Measurements from ENCODE around the gene SLC37A2. TPM values are rescaled to one million over a fixed set of nuclear protein-coding genes. Genes with fewer than 3 reads are reported as not detected.

Gene SLC37A2
- total RNA-seq, 4 donors from 2014 or later: 3.9 to 11.4 (median 7.2) TPM

DNA sequence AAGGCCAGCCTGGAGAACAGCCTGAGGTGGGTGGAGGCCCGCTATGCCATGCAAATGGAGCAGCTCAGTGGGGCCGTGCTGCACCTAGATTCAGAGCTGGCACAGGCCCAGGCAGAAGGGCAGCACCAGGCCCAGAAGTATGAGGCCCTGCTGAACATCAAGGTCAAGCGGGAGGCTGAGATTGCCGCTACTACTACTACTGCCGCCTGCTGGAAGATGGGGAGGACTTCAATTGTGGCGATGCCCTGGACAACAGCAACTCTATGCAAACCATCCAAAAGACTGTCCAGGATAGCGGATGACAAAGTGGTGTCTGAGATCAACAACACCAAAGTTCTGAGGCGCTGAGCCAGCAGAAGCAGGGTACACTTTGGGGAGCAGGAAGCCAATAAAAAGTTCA, 51.4 kb downstream of the SLC37A2 start:
- Histone ChIP-seq H3K36me3 (no peaks in the 10 kb centered on the region), H3K4me1 (peaks cover 0 to 9% (median 4%) of the 10 kb centered on the region in 4 donors), H3K4me3 (no peak overlapping the region), H3K27me3 (peaks cover 0 to 26% of the 10 kb centered on the region in 2 donors), H3K9me3 (no peaks in the 10 kb centered on the region), H3K27ac (no peak overlapping the region)
- TF ChIP-seq POLR2A (IDR thresholded peaks at IDR 0.05) (no peak), EP300 (IDR thresholded peaks at IDR 0.05) (no peak)
- TF ChIP-seq, protein P1, sequence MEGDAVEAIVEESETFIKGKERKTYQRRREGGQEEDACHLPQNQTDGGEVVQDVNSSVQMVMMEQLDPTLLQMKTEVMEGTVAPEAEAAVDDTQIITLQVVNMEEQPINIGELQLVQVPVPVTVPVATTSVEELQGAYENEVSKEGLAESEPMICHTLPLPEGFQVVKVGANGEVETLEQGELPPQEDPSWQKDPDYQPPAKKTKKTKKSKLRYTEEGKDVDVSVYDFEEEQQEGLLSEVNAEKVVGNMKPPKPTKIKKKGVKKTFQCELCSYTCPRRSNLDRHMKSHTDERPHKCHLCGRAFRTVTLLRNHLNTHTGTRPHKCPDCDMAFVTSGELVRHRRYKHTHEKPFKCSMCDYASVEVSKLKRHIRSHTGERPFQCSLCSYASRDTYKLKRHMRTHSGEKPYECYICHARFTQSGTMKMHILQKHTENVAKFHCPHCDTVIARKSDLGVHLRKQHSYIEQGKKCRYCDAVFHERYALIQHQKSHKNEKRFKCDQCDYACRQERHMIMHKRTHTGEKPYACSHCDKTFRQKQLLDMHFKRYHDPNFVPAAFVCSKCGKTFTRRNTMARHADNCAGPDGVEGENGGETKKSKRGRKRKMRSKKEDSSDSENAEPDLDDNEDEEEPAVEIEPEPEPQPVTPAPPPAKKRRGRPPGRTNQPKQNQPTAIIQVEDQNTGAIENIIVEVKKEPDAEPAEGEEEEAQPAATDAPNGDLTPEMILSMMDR (IDR thresholded peaks at IDR 0.05): no peak
- WGBS, 2 donors: 68 to 76% methylated on average over 8 of the region's 8 CpGs
- DNase-seq (ENCODE audit: low spot score in 2 of 2): no peak

DNA sequence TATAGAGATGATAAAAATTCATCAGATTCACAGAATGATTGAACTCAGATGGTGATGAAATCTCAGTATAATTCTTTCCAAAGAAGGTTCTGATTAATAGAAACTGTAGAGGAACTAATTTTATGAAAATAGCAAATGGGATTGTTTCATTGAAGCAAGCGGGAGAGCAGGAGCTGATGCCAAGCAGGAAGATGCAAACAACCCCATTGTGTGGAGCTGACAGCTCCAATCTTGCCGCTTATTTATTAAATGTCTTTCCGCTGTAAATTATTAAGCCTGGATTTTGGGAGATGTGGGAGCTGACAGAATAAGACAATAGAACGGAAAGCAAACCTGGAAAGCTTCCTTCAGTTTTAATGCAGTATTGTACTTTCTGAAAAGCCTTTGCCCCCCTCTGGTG, 54.3 kb downstream of the SLC37A2 start:
- WGBS, 2 donors: 74 to 79% methylated on average over 4 of the region's 4 CpGs

DNA sequence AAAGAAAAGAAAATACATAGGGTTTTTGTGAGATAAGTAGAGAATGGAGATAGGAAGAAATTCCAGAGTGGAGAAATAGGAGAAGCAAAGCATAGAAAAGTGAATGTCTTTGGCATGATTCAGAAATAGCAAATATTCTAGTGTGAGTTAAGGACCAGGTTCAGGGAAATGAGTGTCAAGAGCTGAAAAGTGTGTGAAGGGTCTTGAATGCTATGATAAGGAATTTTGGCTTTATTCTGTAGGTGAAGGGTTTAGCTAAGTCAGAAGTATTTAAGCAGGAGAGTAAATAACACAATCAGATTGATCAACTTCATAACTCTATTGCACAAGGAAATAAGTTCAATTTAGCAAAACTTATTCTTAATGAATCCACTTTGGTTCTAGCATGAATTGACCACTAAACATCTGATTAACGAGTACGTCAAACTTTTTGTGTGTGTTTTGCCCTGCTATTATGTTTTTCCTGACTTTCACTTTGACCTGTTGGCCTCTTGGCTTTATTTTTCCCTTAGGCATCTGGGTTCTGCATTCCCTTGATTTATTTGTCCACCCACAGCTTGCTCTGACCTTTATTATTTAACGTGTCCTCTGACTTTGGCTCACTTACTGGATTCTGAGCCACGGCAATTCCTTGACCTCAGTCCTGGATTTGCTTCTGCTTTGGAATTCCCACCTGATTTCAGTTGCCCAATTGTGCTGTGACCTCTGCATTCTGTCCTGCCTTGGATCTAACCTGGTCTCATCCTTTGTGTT, 60.3 kb downstream of the SLC37A2 start:
- no peaks in the 10 kb centered on the region for H3K36me3 ChIP-seq
- no peak overlapping the region for H3K4me3 ChIP-seq
- no peak for DNase-seq (ENCODE audit: low spot score in 2 of 2)
- H3K27ac ChIP-seq: peak overlapping the region in 1 of 4 donors; percentile 12
- peaks cover 0 to 8% of the 10 kb centered on the region in 2 donors for H3K27me3 ChIP-seq
- WGBS, 2 donors: 26 to 36% methylated on average over 4 of the region's 4 CpGs
- TF ChIP-seq, protein P1 (IDR thresholded peaks at IDR 0.05): no peak
- no peak for TF ChIP-seq EP300 (IDR thresholded peaks at IDR 0.05)
- no peak for TF ChIP-seq POLR2A (IDR thresholded peaks at IDR 0.05)
- H3K4me1 ChIP-seq: peaks cover 0 to 9% (median 0%) of the 10 kb centered on the region in 4 donors
- no peaks in the 10 kb centered on the region for H3K9me3 ChIP-seq

More for the DNA sequence above, 54.3 kb downstream of the SLC37A2 start:
- Histone ChIP-seq H3K4me1 (no peaks in the 10 kb centered on the region), H3K4me3 (no peak overlapping the region), H3K27me3 (peaks cover 0 to 26% of the 10 kb centered on the region in 2 donors), H3K9me3 (no peaks in the 10 kb centered on the region), H3K36me3 (no peaks in the 10 kb centered on the region), H3K27ac (no peak overlapping the region)
- DNase-seq (ENCODE audit: low spot score in 2 of 2): no peak
- no peak for TF ChIP-seq EP300 (IDR thresholded peaks at IDR 0.05)
- no peak for TF ChIP-seq POLR2A (IDR thresholded peaks at IDR 0.05)
- TF ChIP-seq, protein P1 (IDR thresholded peaks at IDR 0.05): no peak

DNA sequence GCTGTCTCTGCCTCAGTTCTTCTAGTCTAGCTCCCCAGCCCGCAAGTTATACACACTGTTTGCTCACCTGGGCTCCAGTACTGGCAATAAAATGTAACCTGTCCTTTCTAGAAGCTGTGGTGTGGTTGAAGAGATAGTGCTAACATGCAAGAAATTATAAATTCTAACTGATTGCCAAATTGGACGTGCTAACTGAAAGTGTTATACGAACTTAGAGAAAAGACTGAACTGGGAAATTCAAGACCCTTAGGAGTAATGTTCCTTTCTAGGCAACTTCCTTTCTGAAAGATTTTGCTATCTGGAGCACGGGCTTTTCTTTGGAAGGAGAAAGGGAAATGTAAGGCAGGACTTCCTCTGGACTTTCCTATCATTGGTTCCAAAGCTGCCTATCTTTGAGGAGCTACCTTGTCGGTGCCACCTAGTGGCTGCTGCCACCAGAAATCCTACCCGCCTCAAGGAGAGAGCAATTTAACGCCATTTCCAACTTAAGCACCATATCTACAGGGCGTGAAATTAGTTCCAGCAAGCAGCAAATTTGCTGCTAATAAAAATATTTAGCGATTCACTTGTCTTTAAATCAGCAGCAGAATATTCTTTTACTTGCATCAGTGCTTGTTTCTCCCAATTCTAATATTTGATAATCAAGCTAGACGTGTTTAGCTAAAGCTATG, 61.0 kb downstream of the SLC37A2 start:
- TF ChIP-seq, protein P1 (IDR thresholded peaks at IDR 0.05): peak; percentile 23 to 44 (median 34)
- no peak for TF ChIP-seq POLR2A (IDR thresholded peaks at IDR 0.05)
- H3K27me3 ChIP-seq: peaks cover 0 to 3% of the 10 kb centered on the region in 2 donors
- peaks cover 0 to 9% (median 0%) of the 10 kb centered on the region in 4 donors for H3K4me1 ChIP-seq
- H3K9me3 ChIP-seq: no peaks in the 10 kb centered on the region
- peak overlapping the region in 1 of 4 donors; percentile 12 for H3K27ac ChIP-seq
- DNase-seq (ENCODE audit: low spot score in 2 of 2): peak in 1 of 2 donors; percentile 30
- H3K36me3 ChIP-seq: no peaks in the 10 kb centered on the region
- H3K4me3 ChIP-seq: no peak overlapping the region
- 54 to 64% methylated on average over 10 of the region's 10 CpGs for WGBS, 2 donors

DNA sequence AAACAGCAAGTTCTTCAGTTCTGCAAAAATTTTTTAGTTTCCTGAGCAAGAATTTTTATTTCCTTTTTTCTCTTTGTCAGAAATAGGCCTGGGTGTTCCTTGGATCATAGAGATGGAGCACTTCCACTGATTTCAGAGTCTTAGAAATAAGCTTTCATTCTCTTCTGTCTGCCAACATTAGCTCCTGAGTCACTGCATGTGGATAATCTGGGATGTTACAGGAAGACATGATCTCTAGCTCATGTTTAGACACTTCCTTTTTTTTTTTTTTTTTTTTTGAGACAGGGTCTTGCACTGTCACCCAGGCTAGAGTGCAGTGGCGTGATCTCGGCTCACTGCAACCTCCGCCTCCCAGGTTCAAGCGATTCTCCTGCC, 61.5 kb downstream of the SLC37A2 start:
- H3K36me3 ChIP-seq: no peaks in the 10 kb centered on the region
- no peak overlapping the region for H3K27ac ChIP-seq
- H3K4me1 ChIP-seq: peaks cover 0 to 9% (median 0%) of the 10 kb centered on the region in 4 donors
- WGBS, 2 donors: 85 to 97% methylated on average over 4 of the region's 4 CpGs
- peaks cover 0 to 7% of the 10 kb centered on the region in 2 donors for H3K27me3 ChIP-seq
- H3K9me3 ChIP-seq: no peaks in the 10 kb centered on the region
- no peak for DNase-seq (ENCODE audit: low spot score in 2 of 2)
- TF ChIP-seq, protein P1 (IDR thresholded peaks at IDR 0.05): no peak
- TF ChIP-seq EP300 (IDR thresholded peaks at IDR 0.05) (no peak), POLR2A (IDR thresholded peaks at IDR 0.05) (no peak)
- H3K4me3 ChIP-seq: no peak overlapping the region
